ENCODE measurements around the gene LDLRAD3. TPM values are rescaled to one million over a fixed set of nuclear protein-coding genes. Genes with fewer than 3 reads are reported as not detected.
A peak's percentile ranks its signal among the peaks of the same experiment; 100 is the strongest.

LDLRAD3 gene
- total and polyA plus RNA-seq, 10 donors, result 1.5 to 9.6 (median 8.1) TPM

DNA sequence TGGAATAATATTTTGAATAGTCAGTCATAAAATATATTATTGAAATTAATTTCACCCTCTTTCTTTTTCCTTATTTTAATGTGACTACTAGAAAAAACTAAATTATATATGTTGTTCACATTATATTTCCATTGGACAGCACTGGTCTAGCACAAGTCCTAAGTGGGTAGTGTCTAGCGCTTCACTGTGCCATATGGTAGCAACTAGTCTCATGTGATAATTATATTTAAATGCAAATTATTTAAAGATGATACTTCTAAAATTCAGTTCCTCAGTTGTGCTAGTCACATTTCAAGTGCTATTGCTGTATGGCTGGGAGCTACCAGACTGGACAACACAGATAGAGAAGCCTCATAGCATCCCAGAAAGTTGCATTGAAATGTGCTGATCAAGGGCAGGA, 19.1 kb upstream of the LDLRAD3 start:
- no peak overlapping the region for H3K27ac ChIP-seq
- WGBS, 5 donors, result 92 to 100% (median 93%) methylated on average over 1 of the region's 1 CpG
- TF ChIP-seq POLR2AphosphoS5 (IDR thresholded peaks at IDR 0.05), result no peak
- no peak for TF ChIP-seq CTCF (IDR thresholded peaks at IDR 0.05 in 8 of 11, conservative IDR thresholded peaks at IDR 0.05 in 3 of 11)
- no peak for TF ChIP-seq POLR2A (IDR thresholded peaks at IDR 0.05)
- no peak overlapping the region for H3K4me3 ChIP-seq
- DNase-seq, result no peak
- no peaks in the 10 kb centered on the region for H3K36me3 ChIP-seq
- H3K27me3 ChIP-seq (replicated peaks in 1 of 7), result peaks cover 0 to 10% (median 0%) of the 10 kb centered on the region in 7 donors
- H3K4me1 ChIP-seq, result peaks cover 0 to 25% (median 10%) of the 10 kb centered on the region in 6 donors
- H3K9me3 ChIP-seq, result no peaks in the 10 kb centered on the region
- intact Hi-C loops (cut with DNase I; ENCODE audit: low total_unique reads), result no loop called here

GRCh38 chr11:35927104-35927503, 16.8 kb upstream of the LDLRAD3 start:
- 56 to 67% (median 63%) methylated on average over 10 to 11 of the region's 11 CpGs for WGBS, 5 donors
- Histone ChIP-seq H3K4me1 (peaks cover 0 to 25% (median 10%) of the 10 kb centered on the region in 6 donors), H3K27ac (no peak overlapping the region), H3K27me3 (replicated peaks in 1 of 7) (peaks cover 0 to 5% (median 0%) of the 10 kb centered on the region in 7 donors), H3K36me3 (no peaks in the 10 kb centered on the region), H3K9me3 (peaks cover 0 to 2% (median 0%) of the 10 kb centered on the region in 8 donors), H3K4me3 (no peak overlapping the region)
- TF ChIP-seq POLR2AphosphoS5 (IDR thresholded peaks at IDR 0.05) (no peak), CTCF (IDR thresholded peaks at IDR 0.05 in 8 of 11, conservative IDR thresholded peaks at IDR 0.05 in 3 of 11) (no peak), POLR2A (IDR thresholded peaks at IDR 0.05) (no peak)
- intact Hi-C loops (cut with DNase I; ENCODE audit: low total_unique reads), result no loop called here
- no peak for DNase-seq

GRCh38 chr11:35927682-35928081, 16.2 kb upstream of the LDLRAD3 start:
- intact Hi-C loops (cut with DNase I; ENCODE audit: low total_unique reads), result no loop called here
- H3K36me3 ChIP-seq, result no peaks in the 10 kb centered on the region
- H3K9me3 ChIP-seq, result peaks cover 0 to 4% (median 0%) of the 10 kb centered on the region in 8 donors
- DNase-seq, result peak; percentile 77
- WGBS, 5 donors, result 41 to 67% (median 58%) methylated on average over 9 to 10 of the region's 10 CpGs
- H3K27me3 ChIP-seq (replicated peaks in 1 of 7), result peaks cover 0 to 5% (median 0%) of the 10 kb centered on the region in 7 donors
- H3K4me1 ChIP-seq, result peaks cover 0 to 25% (median 9%) of the 10 kb centered on the region in 6 donors
- peak overlapping the region in 2 of 8 donors; percentile 19 to 23 for H3K27ac ChIP-seq
- no peak overlapping the region for H3K4me3 ChIP-seq
- TF ChIP-seq CTCF (IDR thresholded peaks at IDR 0.05 in 8 of 11, conservative IDR thresholded peaks at IDR 0.05 in 3 of 11), result no peak
- no peak for TF ChIP-seq POLR2A (IDR thresholded peaks at IDR 0.05)
- peak in 1 of 3 donors; percentile 30 for TF ChIP-seq POLR2AphosphoS5 (IDR thresholded peaks at IDR 0.05)

- WGBS, 5 donors, result 90 to 99% (median 94%) methylated on average over 8 of the region's 8 CpGs
- Histone ChIP-seq H3K27ac (no peak overlapping the region), H3K4me3 (no peak overlapping the region), H3K36me3 (no peaks in the 10 kb centered on the region), H3K27me3 (replicated peaks in 1 of 7) (peaks cover 0 to 5% (median 0%) of the 10 kb centered on the region in 7 donors), H3K4me1 (peaks cover 0 to 14% (median 4%) of the 10 kb centered on the region in 6 donors), H3K9me3 (peaks cover 0 to 4% (median 0%) of the 10 kb centered on the region in 8 donors)
- TF ChIP-seq CTCF (IDR thresholded peaks at IDR 0.05 in 8 of 11, conservative IDR thresholded peaks at IDR 0.05 in 3 of 11), result no peak
- no peak for TF ChIP-seq POLR2AphosphoS5 (IDR thresholded peaks at IDR 0.05)
- TF ChIP-seq POLR2A (IDR thresholded peaks at IDR 0.05), result no peak
- intact Hi-C loops (cut with DNase I; ENCODE audit: low total_unique reads), result no loop called here
- DNase-seq, result no peak
Measured at GRCh38 chr11:35928688-35929395, 15.0 kb upstream of the LDLRAD3 start.

Data from spleen (tissue), 11 donors.